Non-pigmented ciliary epithelial cell (primary cell): ENCODE results near the gene NEBL.

Source experiments
- DNase-seq: peaks from one replicate; pipeline ENCODE4 v3.0.0-alpha.2; 2010; ENCODE audit warnings: low read depth

Gene NEBL

GRCh38 chr10:20776384-20777118 is 120.6 kb downstream of the NEBL start:
- no peak for DNase-seq

- no peak for DNase-seq
Measured at GRCh38 chr10:20771051-20771450, 126.1 kb downstream of the NEBL start.

- no peak for DNase-seq
Measured at GRCh38 chr10:20769481-20769880, 127.6 kb downstream of the NEBL start.

GRCh38 chr10:20768843-20769242 is 128.3 kb downstream of the NEBL start:
- DNase-seq: no peak

- peak; percentile 22 for DNase-seq
Measured at GRCh38 chr10:20767028-20767427, 130.1 kb downstream of the NEBL start.

GRCh38 chr10:20765066-20765465 is 132.0 kb downstream of the NEBL start:
- DNase-seq: no peak

- no peak for DNase-seq
Measured at GRCh38 chr10:20760460-20760859, 136.7 kb downstream of the NEBL start.

GRCh38 chr10:20748551-20748950 is 148.6 kb downstream of the NEBL start:
- no peak for DNase-seq

GRCh38 chr10:20747782-20748181 is 149.3 kb downstream of the NEBL start:
- DNase-seq: no peak

GRCh38 chr10:20746856-20747255 is 150.3 kb downstream of the NEBL start:
- DNase-seq: no peak

- no peak for DNase-seq
Measured at GRCh38 chr10:20745556-20746375, 151.3 kb downstream of the NEBL start.

GRCh38 chr10:20744821-20745220 is 152.3 kb downstream of the NEBL start:
- DNase-seq: no peak

GRCh38 chr10:20743942-20744341 is 153.2 kb downstream of the NEBL start:
- no peak for DNase-seq

GRCh38 chr10:20742737-20743541 is 154.2 kb downstream of the NEBL start:
- DNase-seq: no peak

- DNase-seq: no peak
Measured at GRCh38 chr10:20740120-20740519, 157.0 kb downstream of the NEBL start.

GRCh38 chr10:20737107-20737506 is 160.0 kb downstream of the NEBL start:
- no peak for DNase-seq
